ENCODE results near the gene UNC50.
"Not testable (repeated sequence)": the region's sequence is repeated elsewhere in the genome, so short reads cannot be mapped to it uniquely, and the experiment has no call there.

The UNC50 gene

GRCh38 chr2:98576666-98577312 is 31.6 kb upstream of the UNC50 start:
- DNase-seq = no peak

GRCh38 chr2:98577313-98577712 is 31.1 kb upstream of the UNC50 start:
- no peak for DNase-seq

- no peak for DNase-seq
These were observed 30.2 kb upstream of the UNC50 start for GRCh38 chr2:98578231-98578630.

- no peak for DNase-seq
These were observed 28.5 kb upstream of the UNC50 start for GRCh38 chr2:98579926-98580325.

- no peak for DNase-seq
These were observed 27.6 kb upstream of the UNC50 start for GRCh38 chr2:98580656-98581284.

GRCh38 chr2:98582523-98582922 is 25.9 kb upstream of the UNC50 start:
- no peak for DNase-seq

GRCh38 chr2:98583276-98583675 is 25.1 kb upstream of the UNC50 start:
- DNase-seq = no peak

GRCh38 chr2:98583816-98584618 is 24.4 kb upstream of the UNC50 start:
- DNase-seq = no peak

GRCh38 chr2:98585386-98585785 is 23.0 kb upstream of the UNC50 start:
- DNase-seq = no peak

GRCh38 chr2:98586551-98587140 is 21.7 kb upstream of the UNC50 start:
- DNase-seq = no peak

GRCh38 chr2:98588880-98589431 is 19.4 kb upstream of the UNC50 start:
- DNase-seq = no peak

GRCh38 chr2:98589489-98589888 is 18.9 kb upstream of the UNC50 start:
- no peak for DNase-seq

- DNase-seq = no peak
These were observed 15.8 kb upstream of the UNC50 start for GRCh38 chr2:98592565-98592964.

GRCh38 chr2:98594665-98595064 is 13.7 kb upstream of the UNC50 start:
- not testable (repeated sequence) for DNase-seq

- no peak for DNase-seq
These were observed 9.5 kb upstream of the UNC50 start for GRCh38 chr2:98598781-98599428.

GRCh38 chr2:98601532-98602132 is 6.8 kb upstream of the UNC50 start:
- DNase-seq = no peak

GRCh38 chr2:98604547-98604946 is 3.8 kb upstream of the UNC50 start:
- DNase-seq = no peak

- no peak for DNase-seq
These were observed 3.3 kb upstream of the UNC50 start for GRCh38 chr2:98605076-98605475.

- DNase-seq = no peak
These were observed 2.0 kb upstream of the UNC50 start for GRCh38 chr2:98606431-98606830.

GRCh38 chr2:98607104-98607503 is 1.3 kb upstream of the UNC50 start:
- DNase-seq = no peak

GRCh38 chr2:98607741-98608115 is 661 bp upstream of the UNC50 start:
- DNase-seq = no peak

- DNase-seq = no peak
These were observed 694 bp downstream of the UNC50 start for GRCh38 chr2:98608962-98609604.
